HUES48 (cell line): ENCODE data around the gene ZNF236.
"Not testable (repeated sequence)": the region's sequence is repeated elsewhere in the genome, so short reads cannot be mapped to it uniquely, and the experiment has no call there.

Experiments used
- H3K27ac ChIP-seq: one replicate; pipeline ENCODE4 v1.7.0; 2013; ENCODE audit warnings: low read depth, low read length, inconsistent platforms
- H3K27me3 ChIP-seq: 2 replicates; pipeline ENCODE4 v1.6.1; 2013; ENCODE audit warnings: mild to moderate bottlenecking, low read length; ENCODE audit not compliant: control insufficient read depth, insufficient read depth
- H3K36me3 ChIP-seq: 2 replicates; pipeline ENCODE4 v1.6.1; 2013; ENCODE audit warnings: low read length; ENCODE audit not compliant: control insufficient read depth, insufficient read depth
- H3K4me1 ChIP-seq: 2 replicates; pipeline ENCODE4 v1.6.1; 2013; ENCODE audit warnings: mild to moderate bottlenecking, low read length; ENCODE audit not compliant: control insufficient read depth, insufficient read depth
- H3K4me3 ChIP-seq: 2 replicates; pipeline ENCODE4 v1.5.1; 2013; ENCODE audit warnings: mild to moderate bottlenecking, low read depth, low read length
- H3K9ac ChIP-seq: 2 replicates; pipeline ENCODE4 v1.6.1; 2013; ENCODE audit warnings: mild to moderate bottlenecking, low read depth, low read length, moderate library complexity
- H3K9me3 ChIP-seq: 2 replicates; pipeline ENCODE4 v1.6.1; 2013; ENCODE audit warnings: low read length; ENCODE audit not compliant: control insufficient read depth, insufficient read depth

The ZNF236 gene

DNA sequence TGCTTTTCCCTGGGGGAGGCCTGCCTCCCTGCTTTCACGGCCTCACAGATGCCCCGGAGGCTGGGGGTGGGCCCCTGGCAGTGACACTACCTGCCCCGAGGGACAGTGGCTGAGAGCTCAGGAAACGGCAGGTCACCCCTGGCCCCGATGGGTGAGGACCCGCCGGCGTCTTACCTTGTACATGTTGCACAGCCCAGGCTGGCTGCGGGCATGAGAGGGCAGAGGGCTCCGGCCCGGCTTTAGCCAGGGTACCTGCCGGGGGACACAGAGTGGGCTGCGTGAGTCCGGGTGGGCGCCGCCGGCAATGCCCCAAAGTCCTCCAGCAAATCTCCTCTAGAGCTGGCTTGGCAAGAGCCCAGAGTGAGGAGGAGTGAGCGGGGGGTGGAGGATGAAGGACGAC, 187.3 kb downstream of the ZNF236 start:
- Histone ChIP-seq H3K9ac (no peak overlapping the region), H3K4me3 (no peak overlapping the region), H3K27ac (no peak overlapping the region), H3K36me3 (no peaks in the 10 kb centered on the region), H3K27me3 (no peaks in the 10 kb centered on the region), H3K4me1 (peaks cover 26% of the 10 kb centered on the region), H3K9me3 (no peaks in the 10 kb centered on the region)

- Histone ChIP-seq H3K27me3 (no peaks in the 10 kb centered on the region), H3K9me3 (no peaks in the 10 kb centered on the region), H3K9ac (no peak overlapping the region), H3K4me3 (no peak overlapping the region), H3K36me3 (no peaks in the 10 kb centered on the region), H3K4me1 (peaks cover 18% of the 10 kb centered on the region), H3K27ac (no peak overlapping the region)
Measured at GRCh38 chr18:77012120-77012519, 189.8 kb downstream of the ZNF236 start.

GRCh38 chr18:77012806-77013541, 190.6 kb downstream of the ZNF236 start:
- no peaks in the 10 kb centered on the region for H3K9me3 ChIP-seq
- no peak overlapping the region for H3K9ac ChIP-seq
- no peaks in the 10 kb centered on the region for H3K27me3 ChIP-seq
- no peak overlapping the region for H3K27ac ChIP-seq
- H3K4me1 ChIP-seq = peaks cover 12% of the 10 kb centered on the region
- H3K4me3 ChIP-seq = no peak overlapping the region
- no peaks in the 10 kb centered on the region for H3K36me3 ChIP-seq

GRCh38 chr18:77013811-77014521, 191.6 kb downstream of the ZNF236 start:
- peaks cover 12% of the 10 kb centered on the region for H3K4me1 ChIP-seq
- no peaks in the 10 kb centered on the region for H3K9me3 ChIP-seq
- H3K36me3 ChIP-seq = no peaks in the 10 kb centered on the region
- no peaks in the 10 kb centered on the region for H3K27me3 ChIP-seq
- no peak overlapping the region for H3K27ac ChIP-seq
- no peak overlapping the region for H3K4me3 ChIP-seq
- H3K9ac ChIP-seq = no peak overlapping the region

DNA sequence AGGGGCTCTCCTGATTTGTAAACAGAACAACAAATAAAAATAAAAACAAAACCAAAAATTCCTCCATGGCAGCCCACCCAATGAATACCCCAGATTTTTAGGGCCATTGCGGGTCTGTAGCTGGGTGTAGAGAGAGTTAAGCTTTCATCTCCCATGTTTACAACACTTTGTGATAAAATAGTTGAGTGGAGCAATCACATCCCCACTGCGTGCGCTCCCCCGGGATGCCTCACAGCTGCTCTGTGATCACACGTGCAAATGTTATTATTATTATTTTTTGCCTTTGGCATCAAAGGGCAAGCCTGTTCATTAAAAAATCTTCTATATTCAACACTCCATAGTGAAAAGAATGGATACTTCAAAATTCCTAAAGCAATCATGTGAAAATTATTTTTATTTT, 192.2 kb downstream of the ZNF236 start:
- Histone ChIP-seq H3K36me3 (no peaks in the 10 kb centered on the region), H3K4me3 (no peak overlapping the region), H3K27me3 (no peaks in the 10 kb centered on the region), H3K27ac (no peak overlapping the region), H3K9ac (no peak overlapping the region), H3K4me1 (peaks cover 12% of the 10 kb centered on the region), H3K9me3 (no peaks in the 10 kb centered on the region)

DNA sequence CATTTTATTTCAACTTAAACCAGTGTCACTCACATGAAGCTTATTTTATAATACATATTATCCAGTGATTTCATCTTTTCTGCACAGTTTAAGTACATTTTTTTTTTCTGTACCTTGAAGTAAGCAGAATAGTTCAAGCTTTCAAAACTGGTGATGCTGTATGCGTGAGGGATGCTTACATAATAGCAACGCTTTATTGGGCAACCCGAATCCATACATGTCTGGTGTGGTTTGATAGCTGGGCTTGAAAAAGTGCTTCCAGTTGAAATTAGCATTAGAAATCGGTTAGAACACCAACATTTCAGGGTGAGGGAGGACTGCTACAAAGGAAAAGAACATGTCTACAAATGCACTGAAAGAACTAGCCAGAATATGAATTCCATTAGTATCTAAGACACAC, 192.8 kb downstream of the ZNF236 start:
- no peak overlapping the region for H3K9ac ChIP-seq
- H3K4me1 ChIP-seq = peaks cover 12% of the 10 kb centered on the region
- H3K27me3 ChIP-seq = no peaks in the 10 kb centered on the region
- no peaks in the 10 kb centered on the region for H3K9me3 ChIP-seq
- no peak overlapping the region for H3K27ac ChIP-seq
- H3K36me3 ChIP-seq = no peaks in the 10 kb centered on the region
- no peak overlapping the region for H3K4me3 ChIP-seq

DNA sequence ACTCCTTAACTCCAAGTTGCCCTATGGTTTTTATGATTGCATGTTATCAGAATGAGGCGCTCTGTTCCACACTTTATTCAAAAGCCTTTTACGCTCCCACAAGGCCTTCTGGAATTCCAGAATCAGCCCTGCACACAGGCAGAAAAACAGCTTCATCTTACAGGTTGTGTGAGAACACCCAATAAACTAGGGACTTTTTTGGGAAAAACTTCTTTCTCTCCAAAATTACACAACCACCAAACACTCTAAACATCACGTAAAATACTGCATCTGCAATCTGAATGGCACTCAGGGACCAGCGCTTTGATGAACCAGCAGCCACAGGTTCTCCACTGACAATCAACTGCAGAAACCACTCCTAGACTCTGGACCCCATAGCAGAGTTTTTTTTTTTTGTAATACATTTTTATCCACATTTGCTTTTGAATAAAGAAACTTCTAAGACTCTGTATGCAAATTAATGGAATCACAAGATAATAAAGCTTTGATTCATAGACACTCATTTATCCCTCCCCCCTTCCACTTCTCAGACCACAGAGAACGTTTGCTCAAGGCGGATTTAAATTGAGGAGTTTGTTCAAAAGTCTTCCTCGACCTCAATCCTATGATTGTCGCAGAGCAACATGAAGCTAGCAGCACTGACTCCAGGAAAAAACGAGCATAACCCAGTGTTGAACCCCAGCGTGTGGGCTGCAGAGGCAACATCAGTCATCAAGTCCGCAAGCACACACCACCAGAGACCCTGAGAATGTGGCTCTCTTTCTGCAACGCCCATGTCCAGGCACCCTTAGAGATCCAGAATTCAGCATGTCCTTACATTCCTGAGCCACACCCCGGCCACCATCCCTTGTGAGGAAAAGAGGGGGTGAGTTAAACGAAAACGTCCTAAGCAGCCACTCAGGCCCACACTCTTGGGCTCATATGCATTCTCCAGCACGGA, 193.7 kb downstream of the ZNF236 start:
- H3K27ac ChIP-seq = no peak overlapping the region

GRCh38 chr18:77016936-77017335, 194.6 kb downstream of the ZNF236 start:
- Histone ChIP-seq H3K36me3 (no peaks in the 10 kb centered on the region), H3K9ac (no peak overlapping the region), H3K27me3 (no peaks in the 10 kb centered on the region), H3K4me1 (no peaks in the 10 kb centered on the region), H3K4me3 (no peak overlapping the region), H3K27ac (no peak overlapping the region), H3K9me3 (no peaks in the 10 kb centered on the region)

More for the DNA sequence above, 193.7 kb downstream of the ZNF236 start:
- Histone ChIP-seq H3K9ac (no peak overlapping the region), H3K4me3 (no peak overlapping the region), H3K27me3 (no peaks in the 10 kb centered on the region), H3K36me3 (no peaks in the 10 kb centered on the region), H3K4me1 (peaks cover 4% of the 10 kb centered on the region), H3K9me3 (no peaks in the 10 kb centered on the region)

DNA sequence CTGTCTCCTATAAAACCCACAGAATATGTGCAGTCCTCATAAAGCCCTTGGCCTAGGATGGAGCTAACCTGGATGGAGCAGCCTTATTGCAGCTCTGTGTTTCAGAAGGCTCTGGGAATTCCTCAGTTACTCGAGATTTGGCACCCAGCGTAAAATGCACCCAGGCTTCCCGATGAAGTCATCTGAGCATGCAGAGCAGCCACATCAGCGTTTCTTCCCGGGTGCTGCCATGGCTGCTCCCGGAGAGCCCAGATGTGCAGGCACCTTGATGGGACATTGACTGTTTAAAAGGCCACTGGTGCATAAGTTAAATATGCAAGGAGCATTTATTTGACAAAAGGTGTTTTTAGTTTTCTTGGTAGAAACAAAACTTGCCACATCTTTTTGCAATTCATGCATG, 195.0 kb downstream of the ZNF236 start:
- Histone ChIP-seq H3K4me1 (no peaks in the 10 kb centered on the region), H3K9ac (no peak overlapping the region), H3K36me3 (no peaks in the 10 kb centered on the region), H3K9me3 (no peaks in the 10 kb centered on the region), H3K27me3 (no peaks in the 10 kb centered on the region), H3K27ac (no peak overlapping the region), H3K4me3 (no peak overlapping the region)

DNA sequence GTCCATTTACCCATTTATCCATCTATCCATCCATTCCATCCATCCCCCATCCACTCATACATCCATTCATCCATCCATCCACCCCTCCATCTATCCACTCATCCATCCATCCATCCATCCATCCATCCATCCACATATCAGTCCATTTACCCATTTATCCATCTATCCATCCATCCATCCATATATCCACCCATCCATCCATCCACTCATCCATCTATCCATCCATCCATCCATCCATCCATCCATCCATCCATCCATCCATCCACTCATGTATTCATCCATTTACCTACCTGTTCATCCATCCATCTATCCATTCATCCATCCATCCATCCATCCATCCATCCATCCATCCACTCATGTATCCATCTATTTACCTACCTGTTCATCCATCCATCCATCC, 196.3 kb downstream of the ZNF236 start:
- H3K4me3 ChIP-seq, H3K9ac ChIP-seq, H3K27ac ChIP-seq, H3K27me3 ChIP-seq, H3K4me1 ChIP-seq, H3K9me3 ChIP-seq, H3K36me3 ChIP-seq: not testable (repeated sequence)

DNA sequence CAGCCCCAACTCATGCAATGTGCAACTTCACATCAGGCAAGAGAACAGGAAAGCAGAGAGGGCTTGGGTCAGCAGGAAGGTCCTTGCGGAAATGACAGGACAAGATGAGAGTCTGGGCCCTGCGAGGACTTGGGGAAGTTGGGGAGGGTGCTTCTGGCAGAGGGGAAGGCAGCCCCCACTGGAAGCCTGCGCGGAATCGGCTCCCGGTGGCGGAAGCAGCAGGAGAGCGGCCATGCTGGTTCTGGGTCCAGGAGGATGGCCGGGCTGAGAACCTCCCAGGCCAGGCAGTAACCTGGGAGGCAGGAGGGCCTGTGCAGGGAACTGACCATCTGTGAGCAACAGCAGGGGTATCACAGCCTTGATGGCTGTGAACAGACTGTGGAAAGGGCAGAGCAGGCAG, 197.3 kb downstream of the ZNF236 start:
- H3K27ac ChIP-seq = no peak overlapping the region
- H3K4me1 ChIP-seq = no peaks in the 10 kb centered on the region

More for the DNA sequence above, 197.3 kb downstream of the ZNF236 start:
- H3K27me3 ChIP-seq = no peaks in the 10 kb centered on the region
- no peak overlapping the region for H3K9ac ChIP-seq
- no peaks in the 10 kb centered on the region for H3K36me3 ChIP-seq
- H3K4me3 ChIP-seq = no peak overlapping the region
- H3K9me3 ChIP-seq = no peaks in the 10 kb centered on the region
